GM18909 (cell line): ENCODE measurements around the gene ACCS.
A peak's percentile ranks its signal among the peaks of the same experiment; 100 is the strongest.

ENCODE experiments used
- ATAC-seq: cut with Tn5 transposase; IDR thresholded peaks from one replicate; pipeline ENCODE4 v1.9.1; 2021; ENCODE audit warnings: mild to moderate bottlenecking; ENCODE audit not compliant: unreplicated experiment, poor library complexity

ACCS gene, protein sequence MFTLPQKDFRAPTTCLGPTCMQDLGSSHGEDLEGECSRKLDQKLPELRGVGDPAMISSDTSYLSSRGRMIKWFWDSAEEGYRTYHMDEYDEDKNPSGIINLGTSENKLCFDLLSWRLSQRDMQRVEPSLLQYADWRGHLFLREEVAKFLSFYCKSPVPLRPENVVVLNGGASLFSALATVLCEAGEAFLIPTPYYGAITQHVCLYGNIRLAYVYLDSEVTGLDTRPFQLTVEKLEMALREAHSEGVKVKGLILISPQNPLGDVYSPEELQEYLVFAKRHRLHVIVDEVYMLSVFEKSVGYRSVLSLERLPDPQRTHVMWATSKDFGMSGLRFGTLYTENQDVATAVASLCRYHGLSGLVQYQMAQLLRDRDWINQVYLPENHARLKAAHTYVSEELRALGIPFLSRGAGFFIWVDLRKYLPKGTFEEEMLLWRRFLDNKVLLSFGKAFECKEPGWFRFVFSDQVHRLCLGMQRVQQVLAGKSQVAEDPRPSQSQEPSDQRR

DNA sequence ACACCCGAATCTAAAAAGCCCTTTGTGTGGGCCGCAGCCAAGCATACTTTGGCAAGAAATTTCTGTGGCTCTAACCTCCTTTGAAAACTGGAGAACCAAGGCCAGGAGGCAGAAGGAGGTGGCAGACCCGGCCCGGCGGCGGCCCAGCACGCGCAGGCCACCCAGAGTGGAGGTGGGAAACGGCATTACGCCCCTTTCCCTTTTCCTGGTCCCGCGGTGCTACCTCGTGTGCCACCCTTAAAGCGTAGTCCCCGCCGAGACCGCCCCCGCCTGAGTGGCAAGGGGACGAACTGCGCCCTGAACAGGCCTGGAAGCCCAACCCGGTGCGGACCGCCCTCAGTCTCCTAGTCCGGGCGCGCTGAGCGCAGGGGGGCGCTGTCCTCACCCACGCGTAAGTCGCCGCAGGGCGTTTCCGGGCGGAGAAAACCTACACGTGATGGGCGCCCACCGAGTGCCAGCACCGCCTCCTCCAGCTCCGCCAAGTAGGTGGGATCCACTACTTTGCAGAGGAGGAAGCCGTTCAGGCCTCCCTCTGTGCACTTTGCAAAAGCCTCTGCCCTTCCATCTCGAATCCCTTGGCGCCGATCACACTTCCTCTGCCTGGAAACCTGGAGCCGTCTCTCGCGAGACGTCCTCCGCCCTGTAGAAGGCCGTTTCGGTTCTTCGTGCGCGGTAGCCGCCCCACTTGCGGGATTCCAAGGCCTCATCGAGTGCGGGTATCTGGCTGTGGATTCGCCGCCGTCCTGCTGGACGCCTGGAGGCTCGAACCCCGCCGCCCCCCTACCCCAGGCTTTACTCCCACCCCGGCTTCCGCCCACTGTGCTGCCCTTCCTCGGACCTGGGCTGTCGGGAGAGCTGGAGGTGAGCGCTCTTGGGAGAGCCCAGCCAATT is at the start of gene ACCS:
TSS of gene ACCS (plus strand) at position 430 of the 891 bp plus-strand sequence. CDS start 1,358 bp downstream, outside the sequence.
- ATAC-seq = peak; percentile 98

DNA sequence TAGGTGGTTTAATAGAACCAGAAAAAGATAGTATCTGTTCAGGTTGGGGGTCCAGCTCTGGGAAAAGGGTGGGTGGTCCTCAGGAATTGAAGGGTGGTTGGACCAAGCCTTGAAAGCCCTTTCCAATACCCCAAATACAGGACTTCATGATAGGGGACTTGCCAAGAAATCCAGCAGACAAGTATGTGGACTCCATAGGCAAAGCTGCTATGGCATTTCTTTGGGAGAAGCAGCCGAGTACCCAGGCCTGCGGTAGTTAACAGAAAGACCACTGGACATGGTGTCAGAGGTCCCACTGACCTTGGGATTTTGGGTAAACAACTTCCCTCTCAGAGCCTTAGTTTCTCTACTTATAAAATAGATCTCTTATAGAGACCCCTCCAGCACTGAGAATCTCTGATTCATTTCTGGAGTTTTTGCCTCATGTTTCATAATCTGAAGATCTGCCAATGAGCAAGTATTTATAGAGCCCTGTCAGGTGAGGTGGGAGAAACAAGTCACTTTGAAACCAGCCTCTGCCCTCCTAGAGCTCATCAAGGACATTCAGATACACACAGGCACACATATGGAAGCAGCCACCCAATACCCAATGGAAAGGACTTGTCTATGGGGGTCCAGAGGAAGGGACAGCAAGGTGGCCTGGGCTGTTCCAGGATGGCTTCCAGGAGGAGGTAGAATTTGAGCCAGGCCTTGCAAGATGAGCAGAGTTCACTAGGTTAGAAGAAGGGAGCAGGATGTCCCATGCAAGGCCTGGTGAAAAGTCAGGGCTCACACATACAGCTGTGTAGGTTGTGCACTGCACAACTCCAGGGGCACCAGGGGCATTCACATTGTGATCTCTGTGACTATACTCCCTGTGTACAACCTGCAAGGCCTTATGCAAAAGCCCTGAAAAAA is 49.3 kb upstream of the ACCS start:
- no peak for ATAC-seq

DNA sequence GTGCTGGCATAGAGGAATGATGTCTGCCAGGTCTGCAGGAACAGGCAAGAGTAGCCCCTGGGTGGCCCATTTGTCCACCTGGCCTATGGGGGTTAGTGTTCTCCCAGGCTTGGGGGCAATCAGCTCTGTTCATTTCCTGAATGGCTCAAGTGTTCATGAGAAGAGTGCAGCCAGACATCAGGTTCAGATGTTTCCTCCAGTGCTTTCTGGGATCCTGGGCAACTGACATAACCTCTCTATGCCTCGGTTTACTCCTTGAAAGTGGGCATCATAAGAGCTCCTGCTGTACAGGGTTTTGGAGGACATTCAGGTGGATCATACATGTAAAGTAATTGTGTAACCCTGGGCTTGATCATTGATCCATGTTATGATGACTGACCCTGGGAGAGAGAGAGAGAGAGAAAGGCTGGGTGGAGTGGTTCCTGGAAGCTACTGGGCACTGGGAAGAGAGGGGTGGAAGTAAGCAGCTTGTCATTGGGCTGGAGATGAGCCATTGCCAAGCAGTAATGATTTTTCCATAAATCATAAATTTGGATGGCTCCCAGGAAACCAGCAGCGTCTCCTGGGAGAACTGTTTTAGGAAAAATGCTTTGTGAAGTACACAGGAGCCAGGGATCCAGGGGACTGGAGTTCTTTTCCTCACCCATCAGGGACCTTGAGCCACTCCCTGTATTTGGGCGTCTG is 48.5 kb upstream of the ACCS start:
- ATAC-seq = no peak

DNA sequence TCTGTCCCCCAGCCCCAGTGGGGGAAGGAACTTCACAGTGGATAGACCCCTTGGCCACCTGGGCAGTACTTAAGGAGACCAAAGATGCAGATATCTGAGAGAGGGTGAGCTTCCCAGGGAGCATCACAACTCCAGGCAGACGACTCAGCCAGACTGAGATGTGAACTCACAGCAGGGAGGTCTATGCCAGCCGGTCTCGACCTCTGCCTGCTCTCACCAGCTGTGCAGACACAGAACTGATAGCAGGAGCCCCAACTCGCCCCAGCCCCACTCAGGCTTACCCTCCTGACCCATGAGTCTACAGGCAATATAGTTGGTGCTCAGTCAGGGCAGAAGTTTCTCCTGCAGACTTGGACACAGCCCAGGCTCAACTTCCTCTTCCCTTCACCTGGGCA is 47.9 kb upstream of the ACCS start:
- no peak for ATAC-seq

DNA sequence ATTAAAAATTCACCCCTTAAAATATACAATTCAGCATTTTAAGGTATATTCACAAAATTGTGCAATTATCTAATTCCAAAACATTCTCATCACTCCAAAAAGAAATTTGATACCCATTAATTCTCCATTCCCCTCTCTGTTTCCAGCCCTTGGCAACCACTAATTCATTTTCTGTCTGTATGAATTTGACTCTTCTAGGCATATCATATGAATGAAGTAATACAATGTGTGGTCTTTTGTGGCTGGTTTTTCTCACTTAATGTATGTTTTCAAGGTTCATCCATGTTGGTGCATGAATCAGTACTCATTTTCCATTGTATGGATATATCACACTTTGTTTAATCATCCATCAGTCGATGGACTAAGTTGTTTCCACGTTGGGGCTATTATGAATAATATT is 47.2 kb upstream of the ACCS start:
- no peak for ATAC-seq

DNA sequence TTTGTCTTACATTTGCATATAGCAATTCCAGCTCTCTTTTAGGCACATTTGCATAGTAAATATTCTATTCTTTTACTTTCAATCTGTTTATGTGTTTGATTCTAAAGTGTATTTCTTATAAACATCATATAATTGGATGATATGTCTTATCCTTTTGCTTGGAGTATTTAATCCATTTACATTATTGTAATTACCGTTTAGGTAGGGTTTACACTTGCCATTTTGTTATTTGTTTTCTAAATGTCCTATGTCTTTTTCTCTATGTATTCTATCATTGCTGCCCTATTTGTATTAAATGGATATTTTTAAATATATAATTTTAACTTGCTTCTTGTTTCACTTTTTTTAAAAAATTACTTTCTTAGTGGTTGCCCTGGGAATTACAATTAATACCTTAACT is 41.1 kb upstream of the ACCS start:
- no peak for ATAC-seq

DNA sequence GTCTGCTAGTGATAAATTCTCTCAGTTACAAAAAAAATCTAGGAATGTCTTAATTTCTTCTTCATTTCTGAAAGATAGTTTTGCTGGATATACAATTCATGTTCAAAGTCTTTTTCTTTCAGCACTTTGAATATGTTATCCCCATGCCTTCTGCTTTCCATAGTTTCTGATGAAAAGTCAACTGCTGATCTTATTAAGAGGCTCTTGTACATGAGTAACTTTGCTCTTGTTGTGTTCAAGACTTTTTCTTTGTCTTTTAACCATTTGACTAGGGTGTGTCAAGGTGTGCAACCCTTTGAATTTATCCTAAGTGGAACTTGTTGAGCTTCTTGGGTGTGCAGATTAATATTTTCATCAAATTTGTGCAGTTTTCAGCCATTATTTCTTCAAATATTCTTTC is 40.3 kb upstream of the ACCS start:
- no peak for ATAC-seq

DNA sequence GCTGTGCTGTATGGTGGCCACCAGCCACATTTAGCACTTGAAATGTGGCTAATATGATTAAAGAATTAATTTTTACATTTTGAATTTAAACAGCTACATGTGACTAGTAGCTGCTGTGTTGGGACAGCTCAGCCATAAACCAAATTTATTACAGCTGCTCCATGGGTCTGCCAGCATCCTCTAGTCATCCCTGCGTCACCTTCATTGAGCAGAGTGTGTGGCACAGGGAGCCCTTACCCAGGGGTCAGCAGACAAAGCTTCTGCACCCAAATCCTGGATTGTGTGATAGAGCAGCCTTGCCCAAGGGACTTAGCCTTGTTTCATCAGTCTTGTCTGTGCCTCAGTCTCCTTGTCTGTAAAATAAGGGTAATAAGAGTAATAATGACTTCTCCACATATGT is 37.7 kb upstream of the ACCS start:
- ATAC-seq = no peak

DNA sequence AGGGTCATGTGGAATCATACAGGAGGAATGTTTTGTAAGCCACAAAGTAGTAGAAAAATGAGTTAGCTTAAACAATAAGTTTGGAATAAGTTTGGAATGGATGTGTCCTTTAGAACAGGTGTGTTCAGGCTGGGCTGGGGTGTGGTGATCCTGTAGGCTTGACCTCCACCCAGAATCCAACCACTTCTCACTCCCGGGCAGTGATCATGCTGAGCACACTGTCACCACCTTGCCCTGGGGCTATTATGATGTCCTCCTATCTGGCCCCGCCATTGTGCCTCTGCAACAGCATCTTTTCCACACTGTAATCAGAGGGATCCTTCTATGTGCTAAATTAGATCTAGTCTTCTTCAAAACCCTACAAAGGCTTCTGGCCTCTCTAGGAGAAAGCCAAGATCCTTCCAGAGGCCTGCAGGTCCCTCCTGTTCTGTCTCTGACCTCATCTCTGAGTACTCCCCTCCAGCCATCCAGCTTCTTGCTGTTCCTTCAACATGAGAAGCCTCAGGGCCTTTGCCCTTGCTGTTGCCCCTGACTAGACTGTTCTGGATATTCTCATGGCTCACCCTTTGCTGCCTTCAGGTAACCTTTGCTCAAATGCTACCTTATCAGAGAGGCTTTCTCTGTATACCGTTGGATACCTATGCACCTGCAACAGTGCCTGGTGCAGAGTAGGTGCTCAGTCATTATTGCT is 37.1 kb upstream of the ACCS start:
- no peak for ATAC-seq

DNA sequence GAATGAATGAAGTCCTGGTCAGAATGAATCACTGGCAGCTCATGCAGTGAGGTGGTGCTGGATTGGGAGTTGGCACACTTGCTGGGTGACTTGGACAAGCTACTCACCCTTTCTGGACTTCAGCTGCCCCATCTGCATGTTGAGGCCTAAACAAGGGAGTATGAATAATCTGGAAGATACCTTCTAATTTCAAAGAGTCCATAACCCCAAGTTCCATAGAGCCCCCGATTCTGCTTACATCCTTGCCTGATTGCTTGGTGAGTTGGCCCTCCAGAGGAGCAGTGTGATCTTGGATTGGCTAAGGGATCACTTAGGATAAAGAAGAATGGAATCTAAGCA is 36.6 kb upstream of the ACCS start:
- no peak for ATAC-seq

DNA sequence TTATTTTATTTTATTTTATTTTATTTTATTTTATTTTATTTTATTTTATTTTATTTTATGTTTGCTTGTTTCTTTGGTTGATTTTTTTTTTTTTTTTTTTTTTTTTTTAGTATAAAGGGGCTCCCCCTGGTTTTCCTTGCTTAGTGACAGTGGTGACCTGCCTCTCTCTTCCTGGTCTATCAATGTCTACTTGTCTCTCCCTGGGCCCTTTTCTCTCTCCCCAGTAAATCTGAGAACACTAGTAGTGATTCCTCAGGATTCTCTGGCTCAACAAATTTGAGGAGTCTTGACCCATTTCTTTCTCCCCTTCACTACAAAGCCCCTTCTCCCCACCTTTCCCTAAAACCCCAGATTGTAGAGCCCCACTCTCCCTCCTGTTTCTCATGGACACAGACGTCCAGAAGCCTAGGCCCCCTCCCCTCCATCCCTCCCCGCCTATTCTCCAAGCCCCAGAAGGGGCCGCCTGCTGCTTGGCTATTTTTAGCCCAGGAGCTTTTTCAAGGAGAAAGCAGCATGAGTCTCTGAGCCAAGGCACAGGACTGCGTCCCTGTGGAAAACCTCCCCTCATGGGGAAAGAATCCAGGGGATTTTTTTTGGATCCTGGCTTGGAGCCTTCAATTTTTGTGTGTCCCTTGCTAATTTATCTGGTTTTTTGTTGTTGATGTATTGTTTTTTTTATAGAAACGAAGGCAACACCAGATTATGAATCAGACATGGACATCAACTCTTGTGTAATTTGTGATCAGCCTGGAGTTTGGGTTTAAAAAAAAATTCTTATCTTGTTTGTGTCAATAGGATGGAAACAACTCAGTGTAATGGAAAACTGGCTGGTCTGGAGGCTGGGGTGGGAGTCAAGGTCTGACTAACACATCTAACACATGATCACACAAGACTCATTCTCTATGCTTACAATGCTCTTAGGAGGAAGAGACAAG is 35.8 kb upstream of the ACCS start:
- ATAC-seq = no peak

DNA sequence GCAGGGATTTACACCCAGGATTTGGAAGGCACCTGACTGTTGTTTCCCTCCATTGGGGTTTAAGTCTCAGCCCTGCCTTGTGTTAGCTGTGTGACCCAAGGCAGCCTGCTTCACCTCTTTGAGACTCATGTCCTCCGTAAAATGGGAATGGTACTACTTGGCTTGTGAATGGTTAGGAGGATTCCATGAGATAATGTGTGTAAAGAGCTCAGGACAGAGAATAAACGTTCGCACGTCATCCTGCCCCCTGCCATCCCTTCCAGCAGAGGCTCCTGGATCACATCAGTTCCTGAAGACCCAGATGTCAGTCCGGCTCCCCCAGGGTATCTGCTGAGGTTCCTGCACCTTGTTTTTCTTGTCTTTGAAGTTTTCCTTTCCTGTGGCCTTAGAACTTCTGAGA is 35.1 kb upstream of the ACCS start:
- ATAC-seq = no peak

DNA sequence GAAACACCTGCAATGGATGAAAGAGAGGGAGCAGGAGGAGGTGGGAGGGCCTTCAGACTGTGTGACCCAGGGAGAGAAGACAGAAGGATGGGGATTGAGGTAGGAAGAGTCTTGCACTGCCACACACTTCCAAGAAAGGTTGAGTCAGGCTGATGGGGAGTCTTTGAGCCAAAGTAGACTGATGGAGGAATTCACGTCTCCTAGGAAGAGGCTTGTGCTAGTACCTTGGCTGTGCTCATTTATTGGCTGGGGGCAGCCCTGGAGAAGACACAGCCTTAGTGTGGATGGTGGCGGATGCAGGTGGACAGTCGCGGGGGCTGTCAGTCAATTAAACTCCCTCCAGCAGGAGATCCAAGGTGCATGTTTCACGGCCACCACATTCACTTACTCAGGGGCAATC is 34.5 kb upstream of the ACCS start:
- ATAC-seq = no peak

DNA sequence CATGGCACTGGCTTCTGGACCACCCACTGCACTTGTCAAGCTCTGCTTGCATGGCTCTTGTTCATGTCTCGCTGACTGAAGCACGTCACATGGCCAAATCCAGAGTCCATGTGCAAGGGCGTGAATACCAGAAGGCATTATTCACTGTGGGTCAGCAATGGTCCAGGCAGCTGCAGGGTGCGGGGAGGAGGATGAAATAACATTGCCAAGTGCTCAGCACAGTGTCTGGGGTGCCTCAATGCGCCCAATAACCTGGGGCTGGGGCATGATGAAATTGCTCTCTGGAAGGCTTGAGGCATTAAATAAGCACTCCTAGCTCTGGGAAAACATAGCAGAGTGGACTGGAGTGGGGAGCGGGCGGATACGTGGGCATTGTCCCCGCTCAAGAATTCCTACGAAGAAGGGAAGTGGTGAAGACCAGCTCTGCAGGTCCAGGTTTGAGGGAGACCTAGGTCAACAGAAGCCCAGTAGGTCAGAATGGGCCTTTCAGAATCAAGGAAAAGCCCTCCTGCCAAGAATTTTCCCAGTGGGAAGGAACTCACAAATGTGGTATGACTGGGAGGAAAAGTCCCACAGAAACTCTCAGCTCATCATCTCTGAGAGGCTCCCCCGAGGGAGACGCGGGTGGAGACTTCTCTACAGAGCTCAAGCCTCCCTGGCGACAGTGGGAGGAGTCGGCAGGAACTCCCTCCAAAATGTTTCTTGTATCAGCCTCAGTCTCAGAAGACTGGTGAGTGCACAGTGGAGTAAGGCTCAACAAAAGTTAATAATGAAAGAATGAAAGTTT is 33.6 kb upstream of the ACCS start:
- no peak for ATAC-seq

DNA sequence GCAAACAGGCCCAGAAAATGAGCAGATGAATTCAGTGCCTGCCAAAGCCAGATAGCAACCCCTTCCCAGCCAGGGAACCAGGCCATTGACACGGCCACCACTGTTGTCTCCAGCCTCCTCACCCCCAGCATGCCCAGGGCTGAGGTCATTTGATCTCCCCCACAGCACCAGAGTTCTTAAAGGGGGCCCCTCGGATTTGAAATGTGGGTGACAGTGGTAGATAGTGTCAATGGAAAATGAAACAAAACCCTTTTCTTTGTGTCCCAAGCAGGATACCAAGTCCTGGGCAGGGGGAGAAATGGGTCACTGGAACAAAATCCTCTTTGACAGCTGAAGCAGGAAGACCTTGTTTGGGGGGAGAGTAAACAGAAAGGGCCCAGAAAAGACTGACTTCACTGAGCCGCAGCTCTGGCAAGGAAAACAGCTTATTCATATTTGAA is 32.6 kb upstream of the ACCS start:
- ATAC-seq = no peak

DNA sequence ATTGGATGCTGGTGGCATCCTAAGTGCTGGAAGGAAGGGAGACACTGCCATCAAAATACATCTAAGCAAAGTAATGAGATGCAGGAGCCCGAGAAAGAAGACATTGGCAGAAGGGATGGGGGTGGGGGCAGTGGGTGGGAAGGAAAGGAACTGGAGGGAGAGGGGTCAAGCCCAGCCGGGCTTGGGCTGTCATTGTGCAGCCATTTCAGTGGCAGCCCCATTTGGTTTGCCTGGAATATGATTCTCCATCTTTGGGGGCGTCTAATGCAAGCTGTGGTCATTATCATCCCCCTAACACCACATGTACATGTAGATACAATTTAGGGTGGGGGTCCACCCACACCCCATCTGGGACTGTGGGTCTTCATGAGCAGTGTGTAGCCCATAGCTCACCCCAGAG is 32.2 kb upstream of the ACCS start:
- ATAC-seq = no peak

DNA sequence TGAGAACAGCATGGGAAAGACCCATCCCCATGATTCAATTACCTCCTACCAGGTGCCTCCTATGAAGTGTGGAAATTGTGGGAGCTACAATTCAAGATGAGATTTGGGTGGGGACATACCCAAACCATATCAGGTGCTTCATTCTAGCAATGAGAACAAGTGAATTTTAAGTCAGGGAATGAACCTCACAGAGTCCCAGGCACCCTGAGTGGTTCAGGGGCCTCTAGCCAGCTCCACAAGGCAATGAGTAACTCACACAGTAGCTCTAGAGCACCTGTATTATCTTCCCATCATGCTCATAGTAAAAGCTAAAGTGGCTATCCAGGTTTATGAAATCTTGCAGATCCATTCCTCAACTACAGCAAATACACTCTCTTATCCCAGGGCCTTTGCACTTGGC is 31.4 kb upstream of the ACCS start:
- no peak for ATAC-seq
